GM23338 (cell line): ENCODE data around the gene RNF121. TPM values are rescaled to one million over a fixed set of nuclear protein-coding genes. Genes with fewer than 3 reads are reported as not detected.

ENCODE experiments used
- ATAC-seq: fragments of 200-7000 bp; cut with Tn5 transposase; 3 replicates; pipeline ENCODE4 v1.9.1; 2020
- DNase-seq: peaks from one replicate; pipeline ENCODE4 v3.0.0-alpha.2; 2015; ENCODE audit warnings: low spot score
- H2AFZ ChIP-seq: fragments of 200-600 bp; sonication (generic); 2 replicates; pipeline ENCODE4 v1.8.0; 2016; ENCODE audit warnings: antibody characterized with exemption, mild to moderate bottlenecking, moderate library complexity
- H3F3A ChIP-seq: fragments of 200-600 bp; sonication (generic); replicated peaks from 2 replicates; pipeline ENCODE4 v1.8.0; 2017; ENCODE audit warnings: antibody characterized with exemption, mixed run types, low read depth
- H3K27ac ChIP-seq: fragments of 200-600 bp; sonication (generic); 2 replicates; pipeline ENCODE4 v1.6.1; 2016; ENCODE audit warnings: low read depth
- H3K27me3 ChIP-seq: fragments of 200-600 bp; sonication (generic); 2 replicates; pipeline ENCODE4 v1.8.0; 2016; ENCODE audit warnings: mild to moderate bottlenecking, mixed run types, moderate library complexity; ENCODE audit not compliant: insufficient read depth
- H3K36me3 ChIP-seq: fragments of 200-600 bp; sonication (generic); 2 replicates; pipeline ENCODE4 v1.8.0; 2016; ENCODE audit warnings: mild to moderate bottlenecking; ENCODE audit not compliant: insufficient read depth
- H3K4me1 ChIP-seq: fragments of 200-600 bp; sonication (generic); 2 replicates; pipeline ENCODE4 v1.8.0; 2016; ENCODE audit warnings: mild to moderate bottlenecking, moderate library complexity; ENCODE audit not compliant: insufficient read depth
- H3K4me2 ChIP-seq: fragments of 200-600 bp; sonication (generic); 2 replicates; pipeline ENCODE4 v1.7.1; 2017; ENCODE audit warnings: mixed run types
- H3K4me3 ChIP-seq: fragments of 200-600 bp; sonication (generic); 2 replicates; pipeline ENCODE4 v1.6.1; 2016; ENCODE audit warnings: mixed run types
- H3K79me2 ChIP-seq: fragments of 200-600 bp; sonication (generic); replicated peaks from 2 replicates; pipeline ENCODE4 v1.8.0; 2017; ENCODE audit warnings: mild to moderate bottlenecking; ENCODE audit not compliant: insufficient read depth
- H3K9me2 ChIP-seq: fragments of 200-600 bp; sonication (generic); 2 replicates; pipeline ENCODE4 v1.8.0; 2017; ENCODE audit not compliant: insufficient read depth
- H4K20me1 ChIP-seq: fragments of 200-600 bp; sonication (generic); replicated peaks from 2 replicates; pipeline ENCODE4 v1.8.0; 2017; ENCODE audit warnings: mild to moderate bottlenecking; ENCODE audit not compliant: insufficient read depth
- H3K27ac Mint-ChIP-seq: 2 replicates; pipeline ENCODE4 v1.8.0; 2020; ENCODE audit warnings: inconsistent platforms, mild to moderate bottlenecking, moderate library complexity, mixed read lengths
- H3K27me3 Mint-ChIP-seq: 3 replicates; pipeline ENCODE4 v1.8.0; 2022; ENCODE audit warnings: low read depth, mild to moderate bottlenecking, moderate library complexity, mixed read lengths, inconsistent platforms; ENCODE audit not compliant: insufficient read depth, poor library complexity
- H3K36me3 Mint-ChIP-seq: 3 replicates; pipeline ENCODE4 v1.8.0; 2021; ENCODE audit warnings: low read depth, mild to moderate bottlenecking, inconsistent platforms, moderate library complexity, mixed read lengths
- H3K4me1 Mint-ChIP-seq: 3 replicates; pipeline ENCODE4 v1.8.0; 2020; ENCODE audit warnings: mild to moderate bottlenecking, inconsistent platforms, mixed read lengths
- H3K4me3 Mint-ChIP-seq: 3 replicates; pipeline ENCODE4 v1.8.0; 2021; ENCODE audit warnings: moderate library complexity, mild to moderate bottlenecking, inconsistent platforms, mixed read lengths
- H3K9me3 Mint-ChIP-seq: 3 replicates; pipeline ENCODE4 v1.8.0; 2020; ENCODE audit warnings: moderate library complexity, mild to moderate bottlenecking, inconsistent platforms, mixed read lengths
- CREB1 ChIP-seq: fragments of 250-450 bp; sonication (Bioruptor Pico); IDR thresholded peaks from 2 replicates; pipeline ENCODE4 v1.5.0; 2020; ENCODE audit warnings: low read depth, mild to moderate bottlenecking, moderate library complexity
- CTCF ChIP-seq, 2 experiments: fragments of 200-600 bp in 1 of 2; sonication (generic) in 1 of 2; conservative IDR thresholded peaks; 2 replicates each; pipeline versions ENCODE4 v1.5.1 to v1.6.1; 2016 to 2017; ENCODE audit warnings: antibody characterized with exemption in 2 of 2, low read depth in 2 of 2, mild to moderate bottlenecking in 2 of 2, moderate library complexity in 1 of 2
- ETS1 ChIP-seq: IDR thresholded peaks from 2 replicates; pipeline ENCODE4 v1.6.1; 2016; ENCODE audit warnings: antibody characterized with exemption
- EZH2 ChIP-seq: fragments of 200-600 bp; sonication (generic); IDR thresholded peaks from one replicate; pipeline ENCODE4 v1.8.0; 2017; ENCODE audit warnings: antibody characterized with exemption, mild to moderate bottlenecking, low read depth; ENCODE audit not compliant: unreplicated experiment
- EZH2phosphoT487 ChIP-seq: fragments of 200-600 bp; sonication (generic); IDR thresholded peaks from one replicate; pipeline ENCODE4 v1.8.1; 2018; ENCODE audit warnings: antibody characterized with exemption; ENCODE audit not compliant: unreplicated experiment
- JUNB ChIP-seq: IDR thresholded peaks from one replicate; pipeline ENCODE4 v1.6.1; 2016; ENCODE audit warnings: antibody characterized with exemption; ENCODE audit not compliant: unreplicated experiment
- NANOG ChIP-seq: IDR thresholded peaks from 2 replicates; pipeline ENCODE4 v1.6.1; 2016; ENCODE audit warnings: antibody characterized with exemption, borderline replicate concordance
- POLR2AphosphoS5 ChIP-seq: IDR thresholded peaks from 2 replicates; pipeline ENCODE4 v1.6.1; 2016; ENCODE audit warnings: antibody characterized with exemption, low read depth
- STAT1 ChIP-seq: IDR thresholded peaks from one replicate; pipeline ENCODE4 v1.6.1; 2016; ENCODE audit warnings: antibody characterized with exemption; ENCODE audit not compliant: unreplicated experiment
- ZNF114 ChIP-seq: fragments of 250-450 bp; sonication (Bioruptor Pico); IDR thresholded peaks from 2 replicates; pipeline ENCODE4 v1.5.0; 2020; ENCODE audit warnings: mild to moderate bottlenecking, moderate library complexity
- ZNF331 ChIP-seq: fragments of 250-450 bp; sonication (Bioruptor Pico); IDR thresholded peaks from 2 replicates; pipeline ENCODE4 v1.5.0; 2020; ENCODE audit warnings: low read depth, mild to moderate bottlenecking, moderate library complexity
- polyA plus RNA-seq: library from polyadenylated mRNA; unstranded; fragments of >200 nt; fragmentation: Nextera tagmentation; extraction: Ambion mirVana; gene quantifications from 2 replicates; pipeline ENCODE4 v1.2.1, GENCODE V29; 2016
- total RNA-seq: library from RNA; depleted of rRNA; stranded (reverse); fragments of >200 nt; shearing (Covaris generic); gene quantifications from 2 replicates; pipeline ENCODE4 v1.2.3, GENCODE V29; 2014

RNF121 gene
- total and polyA plus RNA-seq, 2 experiments from 2014 or later, result 7.8 to 37.7 TPM

GRCh38 chr11:71976551-71976950 lies 47.7 kb downstream of the RNF121 start:
- Mint-ChIP-seq H3K27me3 (peaks cover 2% of the 10 kb centered on the region), H3K4me1 (no peaks in the 10 kb centered on the region; the same call in 2 of the 3 replicates), H3K27ac (no peak overlapping the region), H3K4me3 (no peak overlapping the region), H3K9me3 (no peaks in the 10 kb centered on the region), H3K36me3 (peaks cover 16% of the 10 kb centered on the region)
- no peaks in the 10 kb centered on the region for H3K27me3 ChIP-seq
- peaks cover 19% of the 10 kb centered on the region for H4K20me1 ChIP-seq
- no peak overlapping the region for H3K4me2 ChIP-seq
- H3K79me2 ChIP-seq, result peaks cover 15% of the 10 kb centered on the region
- H3K36me3 ChIP-seq, result no peaks in the 10 kb centered on the region; the same call in 1 of the 2 replicates
- no peaks in the 10 kb centered on the region for H3K9me2 ChIP-seq
- no peak for TF ChIP-seq JUNB
- no peak for TF ChIP-seq ZNF331 (CRISPR knock-in tag)
- TF ChIP-seq ETS1, result no peak
- TF ChIP-seq POLR2AphosphoS5, result no peak
- no peak for TF ChIP-seq CTCF (conservative IDR thresholded peaks at IDR 0.05; ENCODE audit: low read depth in 2 of 2)
- no peak for TF ChIP-seq EZH2
- no peak for TF ChIP-seq STAT1
- DNase-seq, result no peak
- ATAC-seq, result no peak
- no peak overlapping the region for H3K27ac ChIP-seq
- H2AFZ ChIP-seq, result no peak overlapping the region
- H3F3A ChIP-seq, result no peaks in the 10 kb centered on the region
- no peaks in the 10 kb centered on the region for H3K4me1 ChIP-seq
- H3K4me3 ChIP-seq, result no peak overlapping the region

GRCh38 chr11:71977090-71977489 lies 48.2 kb downstream of the RNF121 start:
- H3K27me3 Mint-ChIP-seq, result peaks cover 2% of the 10 kb centered on the region
- H3K79me2 ChIP-seq, result peaks cover 15% of the 10 kb centered on the region
- H3K4me2 ChIP-seq, result no peak overlapping the region
- no peaks in the 10 kb centered on the region for H3K9me3 Mint-ChIP-seq
- no peak overlapping the region for H2AFZ ChIP-seq
- H4K20me1 ChIP-seq, result peaks cover 18% of the 10 kb centered on the region
- H3K4me1 ChIP-seq, result no peaks in the 10 kb centered on the region
- H3K36me3 ChIP-seq, result no peaks in the 10 kb centered on the region; the same call in 1 of the 2 replicates
- H3K36me3 Mint-ChIP-seq, result peaks cover 19% of the 10 kb centered on the region
- no peak overlapping the region for H3K27ac ChIP-seq
- H3K9me2 ChIP-seq, result no peaks in the 10 kb centered on the region
- no peaks in the 10 kb centered on the region for H3F3A ChIP-seq
- no peak for ATAC-seq
- H3K27me3 ChIP-seq, result no peaks in the 10 kb centered on the region
- no peak for DNase-seq
- no peak overlapping the region for H3K4me3 Mint-ChIP-seq
- H3K27ac Mint-ChIP-seq, result no peak overlapping the region
- no peak overlapping the region for H3K4me3 ChIP-seq
- no peaks in the 10 kb centered on the region; the same call in 2 of the 3 replicates for H3K4me1 Mint-ChIP-seq
- TF ChIP-seq ETS1 (no peak), POLR2AphosphoS5 (no peak), STAT1 (no peak), CTCF (conservative IDR thresholded peaks at IDR 0.05; ENCODE audit: low read depth in 2 of 2) (no peak), NANOG (no peak), EZH2 (no peak), ZNF331 (CRISPR knock-in tag) (no peak), EZH2phosphoT487 (no peak), CREB1 (CRISPR knock-in tag) (no peak), ZNF114 (CRISPR knock-in tag) (no peak)
